SK-N-MC (cell line): ENCODE measurements around the gene SLC2A9.

Experiments used
- DNase-seq: peaks from one replicate; pipeline ENCODE4 v3.0.0-alpha.2; 2011; ENCODE audit warnings: low read depth, low spot score
- H3K27ac ChIP-seq: fragments of 200-600 bp; sonication (generic); 2 replicates; pipeline ENCODE4 v1.5.1; 2016; ENCODE audit warnings: mixed run types
- H3K36me3 ChIP-seq: fragments of 200-600 bp; sonication (generic); 2 replicates; pipeline ENCODE4 v1.6.1; 2017; ENCODE audit warnings: antibody characterized with exemption, low read length, mixed read lengths; ENCODE audit not compliant: insufficient read depth
- H3K4me3 ChIP-seq: fragments of 200-600 bp; sonication (generic); 2 replicates; pipeline ENCODE4 v1.5.1; 2016
- H3K9ac ChIP-seq: fragments of 200-600 bp; sonication (generic); 2 replicates; pipeline ENCODE4 v1.8.0; 2017; ENCODE audit warnings: mixed run types, mixed read lengths; ENCODE audit not compliant: insufficient read length
- H3K9me3 ChIP-seq: fragments of 200-600 bp; sonication (generic); 2 replicates; pipeline ENCODE4 v1.6.1; 2017; ENCODE audit warnings: low read depth, mild to moderate bottlenecking, antibody characterized with exemption, low read length, moderate library complexity, mixed read lengths
- EZH2 ChIP-seq: fragments of 200-600 bp; sonication (generic); IDR thresholded peaks from one replicate; pipeline ENCODE4 v1.6.1; 2017; ENCODE audit warnings: antibody characterized with exemption
- FOXP2 ChIP-seq: optimal IDR thresholded peaks from 2 replicates; pipeline ENCODE3; 2011; ENCODE audit warnings: mild to moderate bottlenecking, moderate library complexity; ENCODE audit not compliant: insufficient read depth; ENCODE audit errors: extremely low read length, control extremely low read depth
- POLR2AphosphoS5 ChIP-seq: IDR thresholded peaks from 2 replicates; pipeline ENCODE4 v1.6.1; 2012; ENCODE audit warnings: mild to moderate bottlenecking, low read depth, low read length, borderline replicate concordance

Gene SLC2A9

GRCh38 chr4:9976293-9976692, 45.0 kb downstream of the SLC2A9 start:
- H3K9me3 ChIP-seq, result no peaks in the 10 kb centered on the region

GRCh38 chr4:9971711-9972110, 49.6 kb downstream of the SLC2A9 start:
- DNase-seq, result no peak
- no peak overlapping the region for H3K27ac ChIP-seq
- no peaks in the 10 kb centered on the region for H3K36me3 ChIP-seq
- no peaks in the 10 kb centered on the region for H3K9me3 ChIP-seq
- H3K9ac ChIP-seq, result no peak overlapping the region
- TF ChIP-seq EZH2 (no peak), POLR2AphosphoS5 (no peak)
- H3K4me3 ChIP-seq, result no peak overlapping the region

More at GRCh38 chr4:9976293-9976692, 45.0 kb downstream of the SLC2A9 start:
- no peak for DNase-seq
- TF ChIP-seq EZH2 (no peak), POLR2AphosphoS5 (no peak), FOXP2 (no peak)
- Histone ChIP-seq H3K4me3 (no peak overlapping the region), H3K36me3 (no peaks in the 10 kb centered on the region), H3K9ac (no peak overlapping the region), H3K27ac (no peak overlapping the region)

- no peak for TF ChIP-seq FOXP2
- no peak for TF ChIP-seq EZH2
- no peak for TF ChIP-seq POLR2AphosphoS5
- H3K4me3 ChIP-seq, result no peak overlapping the region
- H3K27ac ChIP-seq, result no peak overlapping the region
- H3K9ac ChIP-seq, result no peak overlapping the region
- no peaks in the 10 kb centered on the region for H3K36me3 ChIP-seq
- DNase-seq, result no peak
- no peaks in the 10 kb centered on the region for H3K9me3 ChIP-seq
Observed at GRCh38 chr4:9970399-9971011, 50.8 kb downstream of the SLC2A9 start.

- Histone ChIP-seq H3K9ac (no peak overlapping the region), H3K4me3 (no peak overlapping the region), H3K9me3 (no peaks in the 10 kb centered on the region), H3K27ac (no peak overlapping the region), H3K36me3 (no peaks in the 10 kb centered on the region)
- no peak for DNase-seq
- TF ChIP-seq POLR2AphosphoS5 (no peak), EZH2 (no peak), FOXP2 (no peak)
Observed at GRCh38 chr4:9969526-9970398, 51.5 kb downstream of the SLC2A9 start.

- no peak for TF ChIP-seq POLR2AphosphoS5
- no peak for TF ChIP-seq FOXP2
- no peak for TF ChIP-seq EZH2
- H3K27ac ChIP-seq, result no peak overlapping the region
- no peak for DNase-seq
Observed at GRCh38 chr4:9968472-9968871, 52.8 kb downstream of the SLC2A9 start.

GRCh38 chr4:9964879-9965278, 56.4 kb downstream of the SLC2A9 start:
- DNase-seq, result no peak

More at GRCh38 chr4:9968472-9968871, 52.8 kb downstream of the SLC2A9 start:
- Histone ChIP-seq H3K9me3 (no peaks in the 10 kb centered on the region), H3K36me3 (no peaks in the 10 kb centered on the region), H3K9ac (no peak overlapping the region), H3K4me3 (no peak overlapping the region)

GRCh38 chr4:9963328-9963727, 58.0 kb downstream of the SLC2A9 start:
- Histone ChIP-seq H3K9me3 (no peaks in the 10 kb centered on the region), H3K27ac (no peak overlapping the region), H3K9ac (no peak overlapping the region), H3K36me3 (no peaks in the 10 kb centered on the region), H3K4me3 (no peak overlapping the region)
- no peak for DNase-seq
- TF ChIP-seq EZH2 (no peak), FOXP2 (no peak), POLR2AphosphoS5 (no peak)

More at GRCh38 chr4:9964879-9965278, 56.4 kb downstream of the SLC2A9 start:
- no peaks in the 10 kb centered on the region for H3K36me3 ChIP-seq
- H3K4me3 ChIP-seq, result no peak overlapping the region
- no peaks in the 10 kb centered on the region for H3K9me3 ChIP-seq
- no peak overlapping the region for H3K9ac ChIP-seq
- TF ChIP-seq FOXP2 (no peak), EZH2 (no peak), POLR2AphosphoS5 (no peak)
- H3K27ac ChIP-seq, result no peak overlapping the region

- DNase-seq, result no peak
- Histone ChIP-seq H3K9me3 (no peaks in the 10 kb centered on the region), H3K36me3 (no peaks in the 10 kb centered on the region), H3K9ac (no peak overlapping the region), H3K27ac (no peak overlapping the region), H3K4me3 (no peak overlapping the region)
- no peak for TF ChIP-seq FOXP2
- TF ChIP-seq EZH2, result no peak
Observed at GRCh38 chr4:9962611-9963314, 58.5 kb downstream of the SLC2A9 start.

- Histone ChIP-seq H3K9ac (no peak overlapping the region), H3K9me3 (no peaks in the 10 kb centered on the region), H3K4me3 (no peak overlapping the region), H3K27ac (no peak overlapping the region), H3K36me3 (no peaks in the 10 kb centered on the region)
- TF ChIP-seq EZH2 (no peak), FOXP2 (no peak), POLR2AphosphoS5 (no peak)
- DNase-seq, result no peak
Observed at GRCh38 chr4:9954468-9954867, 66.8 kb downstream of the SLC2A9 start.
